Stimulated activated CD8-positive, alpha-beta memory T cell treated with anti-CD3 and anti-CD28 coated beads, Interleukin-2, amount 100 ng/mL, for 48 hours (primary cell): ENCODE data around the gene PRSS23.

ENCODE experiments used
- DNase-seq, 2 donors: peaks; one replicate each; pipeline ENCODE4 v3.0.0-alpha.2; 2020; ENCODE audit warnings: low read depth in 2 of 2

The PRSS23 gene

DNA sequence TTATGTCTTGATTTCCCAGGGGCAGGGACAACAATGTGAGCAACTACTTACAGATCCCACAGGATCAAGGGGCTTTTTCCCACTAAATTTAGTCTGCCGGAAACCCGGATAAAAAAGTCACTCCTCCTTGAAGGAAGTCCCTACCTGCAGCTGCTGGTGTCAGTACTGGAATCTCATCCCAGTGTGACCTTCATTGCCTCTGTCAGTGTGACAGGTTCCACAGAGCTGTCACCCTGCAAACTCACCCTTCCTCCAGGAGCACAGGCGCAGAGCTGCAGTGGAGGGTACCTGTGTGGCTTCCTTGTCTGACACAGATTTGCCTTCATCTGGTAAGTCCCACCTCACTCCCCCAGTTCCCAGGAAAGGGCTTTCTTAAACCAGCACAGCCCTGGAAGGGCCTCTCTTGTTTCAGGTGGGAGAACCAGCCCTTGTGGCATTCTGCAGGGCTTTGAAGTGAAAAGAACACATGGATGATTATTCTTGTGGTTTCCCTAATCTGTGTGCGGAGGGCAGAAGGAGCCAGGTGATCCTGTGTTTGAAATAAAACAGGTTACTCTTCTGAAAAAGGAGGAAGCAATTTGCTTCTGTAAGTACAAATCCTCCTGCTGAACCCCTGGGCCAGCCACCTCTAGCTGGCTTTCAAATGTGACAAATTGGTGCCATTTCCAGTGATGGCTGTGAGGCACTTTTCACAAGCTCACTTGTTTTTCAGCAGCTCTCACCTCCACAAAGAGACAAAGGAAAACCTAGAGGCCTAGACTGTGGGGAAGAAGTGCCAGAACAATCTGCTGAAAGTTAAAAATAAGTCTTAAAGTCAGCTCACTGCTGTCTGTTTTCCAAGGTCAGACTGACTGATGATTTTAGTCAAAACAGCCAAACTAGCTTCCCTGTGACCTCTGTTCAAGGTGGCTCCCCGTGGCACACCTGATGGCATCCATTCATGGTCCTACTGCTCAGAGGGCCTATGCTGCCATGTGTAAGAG is 9.2 kb upstream of the PRSS23 start:
- no peak for DNase-seq

GRCh38 chr11:86792150-86792549 is 8.2 kb upstream of the PRSS23 start:
- no peak for DNase-seq

DNA sequence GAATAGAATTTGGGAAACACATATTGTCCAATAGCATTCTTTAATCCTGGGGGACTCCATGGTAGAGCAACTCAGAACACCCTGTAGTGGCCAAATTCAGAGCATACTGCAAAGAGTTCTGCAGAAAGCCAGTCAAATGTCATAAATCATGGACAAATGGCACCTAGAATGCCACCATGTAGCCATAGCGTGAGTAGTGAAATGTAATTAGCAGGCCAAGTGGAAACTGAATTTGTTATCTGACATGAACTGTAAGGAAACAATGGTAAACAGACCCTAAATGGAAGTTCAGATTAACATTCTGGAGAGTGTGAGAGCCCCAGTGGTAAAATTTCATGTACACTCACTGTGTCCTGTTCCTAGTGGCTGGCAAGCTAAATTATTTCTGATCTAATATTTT is 7.0 kb upstream of the PRSS23 start:
- no peak for DNase-seq

- DNase-seq = no peak
Measured at GRCh38 chr11:86795511-86795910, 4.8 kb upstream of the PRSS23 start.

- DNase-seq = no peak
Measured at GRCh38 chr11:86795949-86796348, 4.4 kb upstream of the PRSS23 start.

- no peak for DNase-seq
Measured at GRCh38 chr11:86797133-86797532, 3.2 kb upstream of the PRSS23 start.

DNA sequence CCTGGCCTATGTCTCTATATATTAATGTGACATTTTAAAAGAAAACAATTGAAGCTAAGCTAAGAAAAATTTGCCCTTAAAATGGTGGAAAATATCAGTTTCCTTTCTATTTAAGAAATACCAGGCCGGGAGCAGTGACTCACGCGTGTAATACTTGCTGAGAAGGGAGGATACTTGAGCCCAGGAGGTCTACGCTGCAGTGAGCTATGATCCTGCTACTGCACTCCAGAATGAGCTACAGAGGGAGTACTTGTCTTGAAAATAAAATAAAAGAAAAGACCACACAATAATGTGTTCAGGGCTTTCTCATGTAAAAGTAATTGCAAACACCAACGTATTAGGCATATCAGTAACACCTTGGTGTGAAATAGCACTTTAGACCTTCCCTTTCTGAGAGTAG is 1.4 kb upstream of the PRSS23 start:
- DNase-seq = no peak

DNA sequence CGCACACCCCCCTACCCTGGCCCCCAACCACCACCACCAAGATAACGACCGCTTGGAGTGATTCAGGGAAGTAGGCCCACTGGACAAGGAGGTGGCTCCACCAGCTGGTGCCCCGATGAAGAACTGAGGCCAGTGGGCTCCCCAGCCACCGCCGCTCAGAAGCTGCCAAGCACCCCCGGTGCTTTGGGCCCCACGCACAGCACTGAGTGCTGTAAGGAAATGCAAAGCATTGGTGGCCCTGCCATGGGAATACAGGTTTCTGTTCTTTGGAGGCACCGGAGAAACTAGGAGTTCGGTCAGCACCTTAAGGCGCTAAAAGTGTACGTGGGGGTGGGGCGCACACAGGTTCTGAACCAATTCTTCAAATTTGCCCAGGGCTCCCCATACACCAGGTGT is 664 bp upstream of the PRSS23 start:
- no peak for DNase-seq

DNA sequence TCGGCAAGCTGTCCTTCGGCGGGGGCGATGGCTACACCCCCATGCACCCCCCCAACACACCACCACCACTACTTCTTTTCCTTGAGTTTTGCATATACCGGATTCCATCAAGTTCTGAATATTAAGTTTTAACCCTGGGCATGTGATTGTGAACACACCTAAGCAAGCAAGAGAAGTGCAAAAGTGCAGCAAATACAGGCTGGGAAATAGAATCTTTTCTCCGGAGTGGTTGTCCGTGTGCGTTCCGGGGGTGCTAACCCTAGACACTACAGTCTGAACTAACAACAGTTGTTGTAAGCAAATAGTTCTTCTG is 574 bp downstream of the PRSS23 start:
- no peak for DNase-seq

GRCh38 chr11:86801364-86801763 is 1.0 kb downstream of the PRSS23 start:
- DNase-seq = no peak

GRCh38 chr11:86802146-86802545 is 1.8 kb downstream of the PRSS23 start:
- DNase-seq = no peak

DNA sequence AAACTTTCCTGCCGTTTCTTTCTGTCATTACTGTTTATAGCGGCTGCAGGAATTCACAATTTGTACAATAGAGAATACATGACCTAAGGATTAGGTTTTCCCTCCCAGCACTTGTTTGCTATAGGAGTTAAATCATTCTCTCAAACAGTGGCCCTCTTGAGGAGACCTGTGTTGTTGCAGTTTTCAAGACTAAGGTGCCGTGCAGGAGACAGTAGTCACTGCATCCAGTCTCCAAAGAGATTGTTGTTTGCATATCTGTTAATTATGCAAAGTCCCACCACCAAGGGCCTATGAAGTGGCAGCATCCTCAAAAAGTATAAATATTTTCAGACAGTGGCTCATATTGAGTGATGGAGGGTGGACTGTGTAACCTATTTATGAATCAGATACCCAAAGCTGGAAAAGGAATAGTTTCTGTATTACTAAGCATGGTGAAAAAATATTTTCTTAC is 2.3 kb downstream of the PRSS23 start:
- no peak for DNase-seq

GRCh38 chr11:86803136-86804045 is 3.0 kb downstream of the PRSS23 start:
- DNase-seq = no peak

GRCh38 chr11:86804951-86805350 is 4.6 kb downstream of the PRSS23 start:
- DNase-seq = no peak

GRCh38 chr11:86805873-86806310 is 5.5 kb downstream of the PRSS23 start:
- no peak for DNase-seq

GRCh38 chr11:86806903-86807302 is 6.6 kb downstream of the PRSS23 start:
- no peak for DNase-seq

DNA sequence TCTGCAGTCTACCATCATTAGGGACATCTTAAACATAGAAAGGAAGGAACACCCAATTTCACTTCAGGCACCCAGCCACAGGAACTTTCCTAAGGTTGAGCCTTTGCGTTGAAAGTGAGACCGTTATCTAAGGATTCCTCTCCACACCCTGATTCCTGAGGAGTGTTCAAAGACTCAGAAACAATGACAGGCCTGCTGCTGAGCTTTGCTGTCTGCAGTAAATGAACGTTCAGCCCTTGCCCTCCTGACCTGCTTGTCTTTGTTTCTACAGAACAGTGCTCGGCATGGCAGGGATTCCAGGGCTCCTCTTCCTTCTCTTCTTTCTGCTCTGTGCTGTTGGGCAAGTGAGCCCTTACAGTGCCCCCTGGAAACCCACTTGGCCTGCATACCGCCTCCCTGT is 7.0 kb downstream of the PRSS23 start:
- DNase-seq = no peak

DNA sequence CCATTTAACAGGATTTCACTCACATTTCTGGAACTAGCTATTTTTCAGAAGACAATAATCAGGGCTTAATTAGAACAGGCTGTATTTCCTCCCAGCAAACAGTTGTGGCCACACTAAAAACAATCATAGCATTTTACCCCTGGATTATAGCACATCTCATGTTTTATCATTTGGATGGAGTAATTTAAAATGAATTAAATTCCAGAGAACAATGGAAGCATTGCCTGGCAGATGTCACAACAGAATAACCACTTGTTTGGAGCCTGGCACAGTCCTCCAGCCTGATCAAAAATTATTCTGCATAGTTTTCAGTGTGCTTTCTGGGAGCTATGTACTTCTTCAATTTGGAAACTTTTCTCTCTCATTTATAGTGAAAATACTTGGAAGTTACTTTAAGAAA is 9.2 kb downstream of the PRSS23 start:
- DNase-seq = no peak

DNA sequence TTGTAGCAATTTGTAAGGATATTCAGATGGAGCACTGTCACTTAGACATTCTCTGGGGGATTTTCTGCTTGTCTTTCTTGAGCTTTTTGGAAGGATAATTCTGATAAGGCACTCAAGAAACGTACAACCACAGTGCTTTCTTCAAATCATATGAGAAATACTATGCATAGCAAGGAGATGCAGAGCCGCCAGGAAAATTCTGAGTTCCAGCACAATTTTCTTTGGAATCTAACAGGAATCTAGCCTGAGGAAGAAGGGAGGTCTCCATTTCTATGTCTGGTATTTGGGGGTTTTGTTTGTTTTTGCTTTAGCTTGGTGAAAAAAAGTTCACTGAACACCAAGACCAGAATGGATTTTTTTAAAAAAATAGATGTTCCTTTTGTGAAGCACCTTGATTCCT is 9.9 kb downstream of the PRSS23 start:
- no peak for DNase-seq

DNA sequence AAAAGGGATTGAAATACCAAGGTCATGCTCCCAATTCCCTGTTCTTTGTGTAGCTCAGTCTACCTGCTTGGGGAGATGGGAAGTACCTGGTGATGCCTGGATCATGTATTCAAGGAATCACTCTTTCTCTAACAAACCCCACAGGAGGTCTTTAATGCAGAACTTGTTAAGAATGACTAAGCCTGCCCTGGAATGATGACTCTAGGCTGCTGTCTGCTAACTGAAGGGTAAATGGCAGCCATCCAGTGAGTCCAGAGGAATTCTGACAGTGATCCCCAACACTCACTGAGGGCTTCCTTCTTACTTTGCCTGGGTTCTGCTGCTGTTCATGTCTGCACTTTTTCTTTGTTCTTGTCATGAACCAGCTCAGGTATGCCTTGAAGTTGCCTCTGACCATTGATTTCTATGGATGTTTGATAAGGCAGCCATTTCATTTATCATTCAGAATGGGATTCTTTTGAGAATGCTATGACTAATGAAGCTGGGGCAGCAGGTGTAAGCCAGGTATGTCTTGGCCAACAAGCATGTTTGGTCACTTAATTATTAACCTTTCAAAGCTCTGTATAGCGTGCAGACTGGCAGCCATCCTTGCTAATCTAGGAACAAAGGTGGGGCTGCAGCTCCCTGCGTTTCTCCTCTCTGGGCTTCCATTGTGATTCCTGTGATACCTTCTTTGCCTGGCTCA is 11.4 kb downstream of the PRSS23 start:
- DNase-seq = no peak

GRCh38 chr11:86812322-86812670 is 12.0 kb downstream of the PRSS23 start:
- DNase-seq = no peak

- DNase-seq = no peak
Measured at GRCh38 chr11:86812981-86813380, 12.6 kb downstream of the PRSS23 start.
